Activated gamma-delta T cell (primary cell): ENCODE results near the gene TSPAN9.

ENCODE experiments used
- DNase-seq: peaks from one replicate; lab custom pipeline; 2025; lab: John Stamatoyannopoulos, UW

The TSPAN9 gene

DNA sequence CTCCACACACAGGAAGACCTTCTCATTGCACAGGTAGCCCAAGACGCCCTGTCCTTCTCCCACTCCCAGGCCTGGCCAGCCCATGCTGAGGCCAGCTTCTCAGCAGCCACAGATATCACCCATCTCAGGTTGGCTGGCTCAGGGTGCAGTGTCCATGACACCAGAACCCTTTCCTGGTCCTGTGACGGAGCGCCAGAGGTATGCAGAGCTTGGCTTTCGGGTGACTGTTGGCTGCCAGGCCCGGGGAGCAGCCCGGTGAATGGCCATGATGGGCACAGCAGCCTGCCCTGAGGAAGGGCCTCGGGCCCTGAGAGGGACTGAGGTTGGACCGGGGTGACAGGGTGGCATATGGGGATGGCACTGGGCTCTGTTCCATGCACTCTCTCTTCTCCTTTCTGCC is 173.4 kb downstream of the TSPAN9 start:
- DNase-seq, result no peak

GRCh38 chr12:3251067-3251466 is 173.9 kb downstream of the TSPAN9 start:
- DNase-seq, result no peak

- no peak for DNase-seq
Observed at GRCh38 chr12:3251691-3252090, 174.5 kb downstream of the TSPAN9 start.

DNA sequence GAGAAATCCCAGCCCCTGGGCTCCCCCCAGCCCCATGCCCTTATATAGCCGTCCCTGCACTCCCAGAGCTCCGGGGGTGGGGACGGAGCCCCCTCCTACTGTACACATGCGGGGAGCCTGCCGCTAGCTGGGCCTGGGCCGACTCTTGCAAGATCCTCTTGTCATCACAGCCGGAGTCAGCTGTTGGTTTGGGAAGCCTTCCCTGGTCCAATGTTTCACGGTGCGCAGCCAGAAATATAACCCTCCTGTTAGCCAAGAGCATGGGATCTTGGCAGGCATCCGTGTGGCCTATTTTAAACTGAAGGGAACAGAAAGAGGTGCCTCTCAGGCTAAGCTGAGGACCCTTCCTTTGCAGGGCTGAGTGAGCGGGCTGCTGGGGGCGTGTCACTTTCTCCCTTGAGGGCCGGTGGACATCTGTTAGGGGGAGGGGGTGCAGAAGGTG is 175.3 kb downstream of the TSPAN9 start:
- DNase-seq, result no peak

DNA sequence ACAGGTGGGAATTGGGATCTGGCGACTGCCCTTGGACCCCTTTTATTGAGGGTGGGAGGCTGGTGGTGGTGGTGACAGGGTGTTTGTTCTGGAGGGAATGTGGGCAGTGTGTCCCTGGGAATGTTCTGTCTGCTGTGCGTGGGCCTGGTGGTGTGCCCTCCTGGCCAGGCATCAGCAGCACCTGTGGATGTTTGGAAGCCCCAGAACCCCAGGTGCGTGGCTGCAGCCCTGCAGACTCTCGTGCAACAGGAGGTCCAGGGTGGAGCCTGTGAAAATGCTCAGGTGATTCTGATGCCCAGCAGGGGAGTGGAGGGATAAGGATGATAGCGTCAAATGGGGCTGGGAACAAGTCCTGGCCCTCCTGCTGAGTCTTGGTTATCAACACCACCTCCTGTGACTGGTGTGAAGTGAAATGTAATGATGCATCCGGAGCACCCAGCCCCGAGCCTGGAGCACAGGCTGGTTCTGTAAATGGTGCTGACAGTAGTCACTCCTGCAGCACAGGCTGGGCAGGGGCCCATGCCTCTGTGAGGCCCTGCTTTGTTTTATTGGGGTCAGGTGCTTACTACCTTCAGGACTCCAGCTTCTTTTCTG is 176.6 kb downstream of the TSPAN9 start:
- DNase-seq, result no peak

DNA sequence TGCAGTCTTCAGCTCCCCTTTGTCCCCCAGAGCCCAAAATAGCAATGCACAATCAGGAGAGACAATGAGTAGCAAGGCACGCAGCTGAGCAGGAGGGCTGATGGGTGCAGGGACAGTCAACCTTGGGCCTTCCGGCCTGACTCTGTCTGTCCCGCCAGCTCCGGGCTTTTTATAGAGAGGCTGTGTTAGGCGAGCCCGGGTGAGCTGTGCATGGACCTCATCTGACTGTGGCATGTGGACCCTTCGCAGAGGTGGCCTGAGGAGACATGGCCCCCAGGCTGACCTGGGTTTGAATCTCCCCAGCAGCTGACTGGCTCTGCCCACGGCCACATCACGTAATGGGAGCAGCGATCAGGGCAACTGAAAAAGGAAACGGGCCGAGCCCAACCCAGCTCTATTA is 177.9 kb downstream of the TSPAN9 start:
- DNase-seq, result no peak

GRCh38 chr12:3256103-3256631 is 179.0 kb downstream of the TSPAN9 start:
- no peak for DNase-seq

GRCh38 chr12:3257411-3257810 is 180.2 kb downstream of the TSPAN9 start:
- no peak for DNase-seq

GRCh38 chr12:3259973-3260372 is 182.8 kb downstream of the TSPAN9 start:
- DNase-seq, result no peak

DNA sequence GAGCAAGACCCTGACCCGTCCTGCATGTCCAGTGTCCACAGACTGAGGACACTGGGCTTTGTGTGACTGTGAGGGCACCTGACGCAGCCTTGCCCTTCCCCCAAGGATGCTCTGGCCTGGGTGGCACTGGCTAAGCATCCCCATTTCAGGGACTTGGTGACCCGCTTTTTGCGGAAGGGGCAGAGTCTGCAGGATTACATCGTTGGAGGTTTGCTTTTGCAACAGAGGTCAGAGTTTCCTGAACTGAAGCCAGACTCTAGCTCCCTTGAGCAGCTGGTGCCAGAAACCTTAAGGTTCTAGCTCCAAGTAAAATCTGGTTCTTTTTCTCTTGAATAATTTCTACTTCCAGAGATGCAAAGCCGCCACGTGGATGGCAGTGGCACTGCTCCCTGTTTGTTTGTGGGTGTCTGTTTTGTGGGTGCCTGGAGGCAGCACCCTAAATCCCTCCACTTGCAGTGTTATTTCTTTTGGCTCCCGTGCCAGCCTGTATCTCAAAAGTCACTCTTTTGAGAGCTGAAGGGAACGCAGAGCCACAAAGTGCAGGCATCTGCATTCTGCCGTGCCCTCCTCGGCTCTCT is 184.7 kb downstream of the TSPAN9 start:
- DNase-seq, result no peak

GRCh38 chr12:3262470-3262869 is 185.3 kb downstream of the TSPAN9 start:
- no peak for DNase-seq

DNA sequence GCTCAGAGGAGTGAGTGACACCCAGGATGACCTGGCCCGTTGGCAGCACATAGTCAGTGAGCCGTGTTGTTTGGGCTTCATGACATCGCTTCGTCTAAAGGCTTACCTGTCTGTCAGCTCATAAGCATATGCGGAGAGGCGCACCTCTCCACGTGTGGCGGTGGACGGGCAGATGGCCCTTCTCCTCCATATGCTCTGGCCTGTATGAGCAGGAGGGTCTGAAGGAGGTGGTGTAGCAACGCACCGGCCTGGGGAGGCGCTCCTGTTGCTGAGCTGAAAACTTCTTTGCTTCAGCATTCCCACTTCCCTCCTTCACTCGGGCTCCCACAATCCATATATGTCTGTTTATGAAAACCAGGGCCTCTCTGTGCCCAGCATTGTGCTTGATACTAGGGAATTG is 186.1 kb downstream of the TSPAN9 start:
- DNase-seq, result no peak

DNA sequence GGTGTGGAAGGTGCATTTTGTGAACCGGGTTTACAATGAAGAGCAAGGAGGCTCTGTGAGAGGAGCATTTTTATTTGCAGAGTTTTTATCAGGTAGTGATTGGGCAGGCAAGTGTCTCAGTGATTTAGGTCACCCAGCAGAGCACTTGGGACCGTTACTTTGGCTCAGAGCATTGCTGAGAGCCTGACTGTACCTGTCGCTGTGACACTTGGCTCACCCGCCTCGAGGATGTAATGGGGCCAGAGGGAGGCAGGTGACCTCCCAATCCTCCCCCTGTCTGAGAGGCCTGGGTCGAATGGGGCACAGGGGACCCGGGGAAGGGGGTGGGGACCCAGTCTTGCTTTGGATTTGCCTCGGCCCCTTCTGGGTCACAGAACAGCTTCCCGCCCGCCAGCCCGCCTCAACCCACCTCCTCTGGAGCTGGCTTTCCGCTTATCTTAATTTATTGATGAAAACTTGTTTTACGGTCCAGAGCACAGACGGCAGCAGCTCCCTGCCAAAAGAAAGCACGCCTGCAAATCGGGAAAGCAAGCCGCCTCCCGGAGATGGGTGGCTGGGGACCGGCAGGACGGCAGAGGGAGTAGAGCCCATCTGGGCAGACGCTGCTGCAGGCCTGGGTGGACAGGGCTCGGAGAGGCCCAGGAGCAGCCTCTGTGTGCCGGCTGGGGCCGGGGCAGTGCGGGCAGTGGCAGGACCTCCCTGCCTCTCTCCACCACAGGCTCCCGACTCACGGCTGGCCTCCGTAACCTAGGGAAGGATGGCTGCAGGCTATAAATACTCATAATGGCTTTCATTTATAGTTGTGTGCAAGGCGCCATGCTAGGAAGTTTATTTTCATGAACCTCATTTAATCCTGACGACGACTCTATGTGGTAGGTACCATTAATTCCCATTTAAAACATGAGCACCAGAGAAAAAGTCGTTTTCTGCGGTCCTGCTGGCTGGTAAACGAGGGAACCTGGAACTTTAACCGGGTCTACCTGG is 187.1 kb downstream of the TSPAN9 start:
- DNase-seq, result no peak

GRCh38 chr12:3265406-3265805 is 188.2 kb downstream of the TSPAN9 start:
- no peak for DNase-seq

DNA sequence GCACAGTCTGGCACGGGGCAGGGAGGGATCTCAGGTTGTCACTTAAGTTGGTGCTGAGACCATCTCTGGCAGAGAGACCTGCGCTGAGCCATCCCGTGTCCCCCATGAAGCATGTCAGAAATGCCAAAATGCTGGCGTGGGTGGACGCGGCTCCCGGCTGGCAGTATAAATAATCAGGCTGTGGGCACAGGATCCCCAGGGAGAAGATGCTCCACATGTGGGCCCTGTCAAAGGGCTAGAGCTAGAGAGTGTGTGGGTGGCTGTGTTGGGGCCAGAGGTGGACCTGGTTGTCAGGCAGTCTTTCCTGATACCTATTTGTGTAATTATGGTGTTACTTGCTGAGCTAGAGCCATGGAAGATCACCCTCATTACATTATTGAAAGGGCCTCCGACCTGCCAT is 189.5 kb downstream of the TSPAN9 start:
- no peak for DNase-seq

DNA sequence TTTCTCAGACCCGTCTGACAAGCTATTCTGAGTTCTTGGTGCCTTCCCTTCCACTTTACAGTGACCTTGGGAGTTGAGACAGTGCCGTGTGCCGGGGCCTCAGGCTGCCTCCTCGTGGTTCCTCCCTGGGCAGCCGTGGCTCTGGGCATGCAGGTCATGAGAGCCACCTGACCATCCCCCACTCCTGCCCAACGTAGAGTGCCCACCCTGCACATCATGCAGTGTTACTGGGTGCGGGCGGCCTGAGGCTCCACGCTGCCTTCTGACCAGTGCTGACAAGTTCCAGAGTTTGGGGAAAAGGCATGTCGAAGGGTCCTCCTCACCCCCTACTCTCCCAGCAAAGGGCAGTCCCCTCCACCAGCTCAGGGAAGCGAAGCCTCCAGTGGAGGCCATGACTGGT is 190.5 kb downstream of the TSPAN9 start:
- DNase-seq, result no peak

- no peak for DNase-seq
Observed at GRCh38 chr12:3269594-3269993, 192.4 kb downstream of the TSPAN9 start.

- DNase-seq, result no peak
Observed at GRCh38 chr12:3271146-3271545, 194.0 kb downstream of the TSPAN9 start.

GRCh38 chr12:3271639-3272038 is 194.5 kb downstream of the TSPAN9 start:
- no peak for DNase-seq

DNA sequence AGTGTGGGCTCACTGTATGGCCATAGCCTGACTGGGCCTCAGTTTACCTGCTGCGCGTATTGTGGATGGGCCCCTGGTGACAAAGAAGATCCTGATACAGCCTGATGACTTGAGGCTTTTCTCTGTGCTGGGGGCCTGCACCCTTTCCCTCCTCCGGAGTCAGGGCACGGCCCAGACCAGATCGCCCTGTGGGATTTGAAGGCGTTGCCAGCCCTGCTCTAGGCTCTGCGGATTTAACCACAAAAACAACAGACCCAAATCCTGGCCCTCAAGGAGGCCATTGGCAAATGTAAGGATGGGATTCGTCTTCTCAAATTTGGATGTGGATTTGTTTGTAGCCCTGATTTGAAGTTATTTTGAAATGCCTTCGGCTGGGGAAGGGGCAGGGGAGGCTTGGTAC is 195.8 kb downstream of the TSPAN9 start:
- DNase-seq, result no peak

GRCh38 chr12:3273409-3273853 is 196.3 kb downstream of the TSPAN9 start:
- DNase-seq, result no peak

GRCh38 chr12:3274664-3275063 is 197.5 kb downstream of the TSPAN9 start:
- DNase-seq, result no peak
